ENCODE measurements around the gene XPR1. TPM values are rescaled to one million over a fixed set of nuclear protein-coding genes. Genes with fewer than 3 reads are reported as not detected.

XPR1 gene
- total RNA-seq, 1 donor from 2014 or later: 380 TPM

- no peak for FAIRE-seq
Measured at GRCh38 chr1:180862305-180862704, 230.5 kb downstream of the XPR1 start.

GRCh38 chr1:180863158-180863775 lies 231.4 kb downstream of the XPR1 start:
- peak; percentile 13 to 24 for DNase-seq (ENCODE audit: low spot score in 2 of 2)
- peak; percentile 93 for FAIRE-seq

More at GRCh38 chr1:180862305-180862704, 230.5 kb downstream of the XPR1 start:
- no peak for DNase-seq (ENCODE audit: low spot score in 2 of 2)

GRCh38 chr1:180881806-180882509 lies 250.1 kb downstream of the XPR1 start:
- DNase-seq (ENCODE audit: low spot score in 2 of 2) (peak; percentile 46 to 48), FAIRE-seq (peak; percentile 24)

GRCh38 chr1:180884588-180885300 lies 252.9 kb downstream of the XPR1 start:
- FAIRE-seq (no peak), DNase-seq (ENCODE audit: low spot score in 2 of 2) (no peak)

GRCh38 chr1:180886338-180886737 lies 254.5 kb downstream of the XPR1 start:
- FAIRE-seq (no peak), DNase-seq (ENCODE audit: low spot score in 2 of 2) (no peak)

- FAIRE-seq (no peak), DNase-seq (ENCODE audit: low spot score in 2 of 2) (no peak)
Measured at GRCh38 chr1:180887841-180888240, 256.0 kb downstream of the XPR1 start.

- no peak for DNase-seq (ENCODE audit: low spot score in 2 of 2)
- no peak for FAIRE-seq
Measured at GRCh38 chr1:180888870-180889269, 257.0 kb downstream of the XPR1 start.

- FAIRE-seq (no peak), DNase-seq (ENCODE audit: low spot score in 2 of 2) (no peak)
Measured at GRCh38 chr1:180889325-180889724, 257.5 kb downstream of the XPR1 start.

- no peak for FAIRE-seq
Measured at GRCh38 chr1:180892272-180892671, 260.4 kb downstream of the XPR1 start.

GRCh38 chr1:180892675-180893074 lies 260.9 kb downstream of the XPR1 start:
- FAIRE-seq: no peak
- no peak for DNase-seq (ENCODE audit: low spot score in 2 of 2)

More at GRCh38 chr1:180892272-180892671, 260.4 kb downstream of the XPR1 start:
- no peak for DNase-seq (ENCODE audit: low spot score in 2 of 2)

GRCh38 chr1:180893614-180894013 lies 261.8 kb downstream of the XPR1 start:
- DNase-seq (ENCODE audit: low spot score in 2 of 2) (no peak), FAIRE-seq (no peak)

GRCh38 chr1:180896161-180896560 lies 264.3 kb downstream of the XPR1 start:
- no peak for DNase-seq (ENCODE audit: low spot score in 2 of 2)
- no peak for FAIRE-seq

GRCh38 chr1:180898441-180899219 lies 266.8 kb downstream of the XPR1 start:
- FAIRE-seq: no peak

GRCh38 chr1:180899262-180899661 lies 267.4 kb downstream of the XPR1 start:
- FAIRE-seq (no peak), DNase-seq (ENCODE audit: low spot score in 2 of 2) (no peak)

More at GRCh38 chr1:180898441-180899219, 266.8 kb downstream of the XPR1 start:
- DNase-seq (ENCODE audit: low spot score in 2 of 2): no peak

- FAIRE-seq: no peak
- DNase-seq (ENCODE audit: low spot score in 2 of 2): no peak
Measured at GRCh38 chr1:180901076-180901990, 269.5 kb downstream of the XPR1 start.

GRCh38 chr1:180902541-180902940 lies 270.7 kb downstream of the XPR1 start:
- FAIRE-seq (no peak), DNase-seq (ENCODE audit: low spot score in 2 of 2) (no peak)

GRCh38 chr1:180905927-180906326 lies 274.1 kb downstream of the XPR1 start:
- FAIRE-seq: no peak

GRCh38 chr1:180906511-180906910 lies 274.7 kb downstream of the XPR1 start:
- FAIRE-seq (no peak), DNase-seq (ENCODE audit: low spot score in 2 of 2) (no peak)

More at GRCh38 chr1:180905927-180906326, 274.1 kb downstream of the XPR1 start:
- no peak for DNase-seq (ENCODE audit: low spot score in 2 of 2)

- no peak for DNase-seq (ENCODE audit: low spot score in 2 of 2)
- no peak for FAIRE-seq
Measured at GRCh38 chr1:180907313-180908055, 275.7 kb downstream of the XPR1 start.
